ENCODE results near the gene SCAPER.

DNA sequence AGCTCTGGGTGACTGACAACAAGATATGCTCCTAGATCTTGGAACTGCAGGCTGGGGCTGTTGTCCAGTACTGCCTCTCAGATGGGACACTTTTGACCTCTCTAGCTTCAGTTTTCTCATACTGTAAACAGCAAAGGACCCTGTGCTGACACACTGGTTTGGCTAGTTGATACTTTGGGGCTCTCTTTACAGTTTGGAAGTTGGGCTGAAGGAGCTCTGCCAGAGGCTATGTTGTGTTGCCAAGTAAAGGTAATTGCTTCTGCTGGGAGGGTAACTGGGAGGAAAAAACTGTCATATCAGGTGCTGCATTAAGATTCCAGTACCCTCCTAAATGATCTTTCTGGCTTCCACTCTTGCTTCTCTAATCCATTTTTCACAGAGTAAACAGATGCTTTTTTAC is 514.6 kb downstream of the SCAPER start:
- TF ChIP-seq, protein P1, sequence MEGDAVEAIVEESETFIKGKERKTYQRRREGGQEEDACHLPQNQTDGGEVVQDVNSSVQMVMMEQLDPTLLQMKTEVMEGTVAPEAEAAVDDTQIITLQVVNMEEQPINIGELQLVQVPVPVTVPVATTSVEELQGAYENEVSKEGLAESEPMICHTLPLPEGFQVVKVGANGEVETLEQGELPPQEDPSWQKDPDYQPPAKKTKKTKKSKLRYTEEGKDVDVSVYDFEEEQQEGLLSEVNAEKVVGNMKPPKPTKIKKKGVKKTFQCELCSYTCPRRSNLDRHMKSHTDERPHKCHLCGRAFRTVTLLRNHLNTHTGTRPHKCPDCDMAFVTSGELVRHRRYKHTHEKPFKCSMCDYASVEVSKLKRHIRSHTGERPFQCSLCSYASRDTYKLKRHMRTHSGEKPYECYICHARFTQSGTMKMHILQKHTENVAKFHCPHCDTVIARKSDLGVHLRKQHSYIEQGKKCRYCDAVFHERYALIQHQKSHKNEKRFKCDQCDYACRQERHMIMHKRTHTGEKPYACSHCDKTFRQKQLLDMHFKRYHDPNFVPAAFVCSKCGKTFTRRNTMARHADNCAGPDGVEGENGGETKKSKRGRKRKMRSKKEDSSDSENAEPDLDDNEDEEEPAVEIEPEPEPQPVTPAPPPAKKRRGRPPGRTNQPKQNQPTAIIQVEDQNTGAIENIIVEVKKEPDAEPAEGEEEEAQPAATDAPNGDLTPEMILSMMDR (IDR thresholded peaks at IDR 0.05; ENCODE audit: low read depth, low read length): no peak
- TF ChIP-seq EZH2phosphoT487 (IDR thresholded peaks at IDR 0.05; ENCODE audit: low read depth): no peak

Data from OCI-LY3 (cell line).